Hippocampal formation (tissue), 2 donors: ENCODE data around the gene MOXD1.
"Not testable (repeated sequence)": the region's sequence is repeated elsewhere in the genome, so short reads cannot be mapped to it uniquely, and the experiment has no call there.

Experiments
- DNase-seq, 2 donors: peaks; one replicate each; lab custom pipeline; 2025; lab: John Stamatoyannopoulos, UW

The MOXD1 gene

DNA sequence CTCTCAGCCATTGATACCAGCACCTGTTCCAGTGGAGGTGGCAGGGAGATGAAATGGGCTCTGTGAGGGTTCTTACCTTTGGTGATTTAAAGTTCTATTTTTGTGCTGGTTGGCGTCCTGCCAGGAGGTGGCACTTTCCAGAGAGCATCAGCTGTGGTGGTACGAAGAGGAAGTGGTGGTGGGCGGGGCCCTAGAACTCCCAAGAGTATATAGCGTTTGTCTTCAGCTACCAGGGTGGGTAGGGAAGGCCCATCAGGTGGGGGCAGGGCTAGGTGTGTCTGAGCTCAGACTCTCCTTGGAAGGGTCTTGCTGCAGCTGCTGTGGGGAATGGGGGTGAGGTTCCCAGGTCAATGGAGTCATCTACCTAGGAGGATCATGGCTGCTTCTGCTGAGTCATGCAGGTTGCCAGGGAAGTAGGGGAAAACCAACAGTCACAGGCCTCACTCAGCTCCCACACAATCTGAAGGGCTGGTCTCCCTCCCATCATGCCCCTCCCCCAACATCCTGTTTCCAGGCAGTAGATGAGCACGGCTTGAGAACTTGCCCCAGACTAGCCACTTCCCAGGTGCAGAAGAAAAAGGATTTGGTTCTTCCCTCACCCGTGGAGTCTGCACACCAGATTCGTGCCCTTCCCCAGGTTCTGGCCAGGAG is 46.6 kb downstream of the MOXD1 start:
- no peak for DNase-seq

DNA sequence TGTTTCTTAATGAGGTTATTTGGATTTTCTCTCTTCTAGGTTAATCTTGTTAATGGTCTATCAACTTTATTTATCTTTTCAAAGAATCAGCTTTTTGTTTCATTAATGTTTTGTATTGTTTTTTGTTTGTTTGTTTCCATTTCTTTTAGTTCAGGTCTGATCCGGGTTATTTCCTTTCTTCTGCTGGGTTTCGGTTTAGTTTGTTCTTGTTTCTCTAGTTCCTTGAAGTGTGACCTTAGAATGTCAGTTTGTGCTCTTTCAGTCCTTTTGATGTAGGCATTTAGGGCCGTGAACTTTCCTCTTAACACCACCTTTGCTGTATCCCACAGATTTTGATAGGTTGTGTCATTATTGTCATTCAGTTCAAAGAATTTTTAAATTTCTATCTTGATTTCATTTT is 49.3 kb downstream of the MOXD1 start:
- DNase-seq: not testable (repeated sequence)

DNA sequence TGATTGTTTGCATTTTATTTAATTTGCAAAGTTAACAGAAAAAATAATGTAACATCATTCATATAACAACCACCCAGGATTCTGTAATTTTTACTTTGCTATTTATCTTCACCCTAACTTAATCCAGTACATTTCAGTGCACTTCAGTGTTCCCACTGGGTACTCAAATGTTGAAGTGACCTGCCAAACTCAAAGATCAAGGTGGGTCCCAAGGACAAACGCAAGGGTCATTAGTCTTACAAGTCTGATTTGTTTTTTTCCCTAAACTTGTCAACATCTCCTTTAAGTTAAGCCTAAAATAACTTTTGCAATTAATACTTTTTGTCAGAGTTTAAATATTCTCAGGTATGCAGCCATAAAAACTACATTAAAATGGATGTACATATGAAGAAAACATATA is 53.0 kb downstream of the MOXD1 start:
- no peak for DNase-seq

DNA sequence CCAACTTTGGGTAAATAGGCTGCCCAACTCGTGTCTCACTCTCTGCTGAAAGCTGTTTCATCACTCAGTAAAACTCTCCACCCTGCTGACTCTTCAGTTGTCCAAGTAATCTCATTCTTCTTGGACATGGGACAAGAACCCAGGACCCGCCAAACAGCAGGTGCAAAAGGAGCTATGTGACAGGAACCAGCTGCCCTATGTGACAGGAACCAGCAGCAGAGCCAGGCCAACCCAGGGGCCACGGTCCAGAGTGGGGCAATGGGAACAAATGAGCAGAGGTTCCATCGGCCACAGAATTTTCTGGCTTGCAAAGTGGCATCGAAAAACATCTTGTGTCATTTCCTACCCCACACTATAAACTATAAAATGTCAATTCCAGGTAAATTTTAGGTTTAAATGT is 56.5 kb downstream of the MOXD1 start:
- no peak for DNase-seq

DNA sequence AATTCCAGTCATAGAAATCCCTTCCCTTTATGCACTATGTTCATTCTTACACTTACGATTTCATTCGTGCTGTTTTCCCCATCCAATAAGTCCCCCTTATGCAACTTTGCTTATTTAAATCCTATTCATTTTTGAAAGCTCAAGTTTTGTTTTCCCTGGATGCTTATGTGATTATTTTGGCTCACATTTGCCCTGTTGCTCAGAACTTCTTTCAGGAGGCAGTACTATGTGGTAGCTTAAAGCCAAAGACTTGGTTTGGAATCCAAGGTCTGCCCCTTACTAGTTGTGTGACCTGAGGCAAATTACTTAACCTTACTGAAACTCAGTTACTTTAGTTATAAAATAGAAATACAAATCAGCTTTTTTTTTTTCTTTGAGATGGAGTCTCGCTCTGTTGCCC is 59.6 kb downstream of the MOXD1 start:
- no peak for DNase-seq

DNA sequence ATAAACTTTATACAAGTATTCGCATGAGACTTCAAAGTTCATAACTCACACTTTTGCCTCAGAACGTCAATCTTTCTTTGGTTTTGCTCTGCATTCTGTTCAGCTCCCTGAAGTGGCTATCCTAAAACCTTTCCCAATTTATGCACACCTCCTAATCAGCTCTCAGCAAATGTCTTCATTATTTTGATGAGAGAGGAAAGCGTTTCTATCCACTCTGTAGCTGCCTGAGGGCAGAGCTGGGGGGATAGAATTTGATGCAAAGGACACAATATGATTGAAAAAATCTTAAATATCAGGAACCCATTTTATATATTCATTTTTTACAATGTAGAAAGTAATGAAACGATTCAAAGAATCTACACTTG is 66.8 kb downstream of the MOXD1 start:
- no peak for DNase-seq

DNA sequence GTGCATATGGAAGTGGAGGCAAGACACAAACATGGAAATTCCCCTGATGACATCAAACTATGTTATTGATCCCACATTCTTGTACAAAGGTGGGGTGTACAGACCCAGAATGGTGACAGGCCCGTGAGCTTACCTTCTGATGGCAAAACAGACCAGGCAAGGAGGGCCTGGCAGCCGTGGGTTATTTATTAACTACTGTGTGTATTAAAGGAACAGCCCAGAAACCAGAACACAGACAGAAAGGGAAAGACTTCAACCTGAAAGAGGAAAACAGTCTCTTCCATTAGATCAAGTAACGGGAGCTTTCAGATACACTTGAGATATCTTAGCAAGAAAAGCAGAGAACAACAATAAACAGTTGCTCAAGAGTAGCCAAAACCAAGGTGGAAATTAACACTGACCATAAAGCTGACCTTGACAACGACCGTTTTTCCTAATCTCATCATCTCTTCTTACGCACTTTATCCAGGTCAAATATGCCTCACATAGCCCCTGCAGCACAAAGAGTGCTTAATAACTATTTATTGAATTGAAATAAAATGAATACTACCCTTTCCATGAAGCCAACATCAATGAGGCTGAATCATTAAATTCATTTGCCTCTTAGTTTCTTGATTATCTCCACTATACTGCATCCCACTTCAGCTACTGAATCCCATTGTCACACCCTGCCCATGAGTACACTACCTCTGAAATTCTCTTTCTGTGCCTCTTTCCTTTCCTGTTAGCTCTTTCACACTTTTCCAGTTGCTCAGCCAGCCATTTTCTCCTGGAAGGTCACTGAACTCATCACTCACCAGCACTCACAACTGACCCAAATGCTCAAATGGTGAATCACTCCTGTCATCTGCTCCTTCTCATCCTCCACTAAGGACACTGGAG is 67.4 kb downstream of the MOXD1 start:
- no peak for DNase-seq

DNA sequence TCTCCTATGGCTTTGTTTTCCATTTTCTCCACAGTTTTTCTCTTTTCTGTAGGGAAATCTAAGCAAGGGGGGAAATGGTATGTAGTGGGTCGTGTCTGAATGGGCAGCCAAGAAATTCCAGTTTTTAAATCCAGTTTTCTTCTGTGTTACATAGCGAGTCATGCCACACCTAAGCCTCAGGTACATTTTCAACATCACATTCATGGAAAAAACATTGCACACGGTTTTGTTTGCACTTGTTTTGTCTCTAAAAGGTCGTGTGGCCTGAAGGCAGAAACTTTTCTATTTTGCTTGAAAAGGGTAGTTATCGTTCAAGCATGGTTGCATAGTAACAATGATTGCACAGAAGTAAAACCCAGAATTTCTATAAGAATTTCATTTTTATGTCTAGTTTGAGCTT is 70.5 kb downstream of the MOXD1 start:
- DNase-seq: no peak

DNA sequence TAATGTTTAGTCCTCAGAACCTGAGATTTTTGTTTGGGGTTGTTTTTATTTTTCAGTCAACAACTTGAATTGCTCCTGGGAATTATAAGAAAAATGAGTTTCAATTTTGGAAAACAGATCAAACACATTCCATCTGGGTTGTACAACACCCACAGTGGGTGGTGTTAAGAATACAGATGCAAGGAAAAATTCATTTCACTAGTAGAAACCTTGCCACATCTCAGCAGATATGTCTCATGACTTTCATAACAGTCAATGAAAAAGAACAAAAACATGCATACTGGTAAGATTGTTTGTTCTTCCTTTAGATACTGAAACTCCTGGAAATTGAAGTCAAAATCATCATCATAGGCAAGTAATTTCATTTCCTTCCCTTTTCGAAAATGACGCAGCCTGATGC is 78.9 kb downstream of the MOXD1 start:
- DNase-seq: no peak

DNA sequence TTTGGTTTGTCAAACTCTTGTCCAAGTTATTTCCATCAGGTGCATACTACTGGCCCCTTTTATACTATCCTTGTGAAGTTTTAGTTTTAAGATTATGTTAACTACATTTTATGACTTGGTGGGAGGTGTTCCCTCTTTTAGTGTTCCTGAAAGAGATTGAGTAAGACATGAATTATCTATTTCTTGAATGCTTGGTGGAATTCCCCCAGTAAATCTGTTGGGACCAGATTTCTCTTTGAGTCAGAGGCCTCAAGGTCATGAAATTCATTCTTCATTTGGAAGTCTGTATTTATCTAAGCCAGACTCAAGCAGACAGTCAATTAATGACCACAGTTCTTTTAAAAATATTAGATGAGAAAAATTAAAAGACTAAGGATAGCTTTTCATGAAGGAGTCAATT is 81.3 kb downstream of the MOXD1 start:
- DNase-seq: no peak

DNA sequence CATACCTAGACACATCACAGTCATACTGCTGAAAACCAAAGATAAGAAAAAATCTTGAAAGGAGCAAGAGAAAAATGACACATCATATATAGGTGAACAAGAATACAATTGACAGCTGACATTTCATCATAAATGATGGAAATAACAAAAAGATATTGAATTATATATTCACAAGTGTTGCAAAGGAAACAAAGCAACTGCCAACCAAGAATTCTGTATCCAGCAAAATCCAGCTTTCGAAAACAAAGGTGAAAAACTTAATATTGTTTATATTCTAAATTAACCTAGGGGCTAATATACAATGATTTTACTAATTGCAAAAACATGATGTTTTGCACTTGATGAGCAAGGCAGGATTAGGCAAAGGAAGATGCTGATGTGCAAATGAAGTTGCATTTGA is 84.3 kb downstream of the MOXD1 start:
- no peak for DNase-seq

DNA sequence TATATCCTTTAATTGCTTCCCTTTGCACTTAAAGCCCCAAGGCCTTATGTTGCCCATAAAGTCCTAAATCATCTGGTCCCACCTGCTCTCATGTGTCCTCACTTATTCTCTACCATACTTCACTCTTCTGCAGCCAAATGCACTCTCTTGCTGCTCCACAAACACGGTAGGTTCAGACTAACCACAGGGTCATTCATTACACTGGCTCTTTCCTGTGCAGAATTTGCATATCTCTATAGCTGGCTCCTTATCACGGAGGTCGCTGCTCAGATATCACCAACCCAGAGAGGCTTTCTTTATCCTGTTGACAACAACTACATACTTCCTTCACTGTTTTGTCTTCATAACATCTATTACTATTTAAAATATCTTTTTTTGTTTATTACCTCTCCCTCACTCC is 86.8 kb downstream of the MOXD1 start:
- DNase-seq: no peak

DNA sequence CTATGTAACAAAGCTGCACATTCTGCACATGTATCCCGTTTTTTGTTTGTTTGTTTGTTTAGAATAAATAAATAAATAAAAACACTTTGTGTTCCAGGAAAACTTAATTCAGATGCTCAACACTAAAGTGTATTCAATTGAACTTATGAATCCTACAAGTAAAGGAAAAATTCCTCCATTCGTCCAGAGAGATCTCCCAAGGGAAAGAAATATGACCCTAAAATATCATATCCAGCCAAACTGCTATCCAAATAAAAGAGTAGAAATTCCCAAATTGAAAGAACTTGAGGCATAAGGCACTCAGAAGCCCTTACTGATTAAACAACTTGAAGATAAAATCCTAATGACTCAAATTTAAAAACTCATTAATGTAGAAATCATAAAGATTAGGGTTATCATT is 90.4 kb downstream of the MOXD1 start:
- DNase-seq: no peak

DNA sequence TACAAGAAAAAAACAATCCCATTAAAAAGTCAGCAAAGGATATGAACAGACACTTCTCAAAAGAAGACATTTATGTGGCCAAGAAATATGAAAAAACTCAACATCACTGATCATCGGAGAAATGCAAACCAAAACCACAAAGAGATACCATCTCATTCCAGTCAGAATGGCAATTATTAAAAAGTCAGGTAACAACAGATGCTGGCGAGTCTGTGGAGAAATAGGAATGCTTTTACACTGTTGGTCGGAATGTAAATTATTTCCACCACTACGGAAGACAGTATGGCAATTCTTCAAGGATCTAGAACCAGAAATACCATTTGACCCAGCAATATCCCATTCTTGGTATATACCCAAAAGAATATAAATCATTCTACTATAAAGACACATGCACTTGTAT is 91.1 kb downstream of the MOXD1 start:
- DNase-seq: not testable (repeated sequence)

DNA sequence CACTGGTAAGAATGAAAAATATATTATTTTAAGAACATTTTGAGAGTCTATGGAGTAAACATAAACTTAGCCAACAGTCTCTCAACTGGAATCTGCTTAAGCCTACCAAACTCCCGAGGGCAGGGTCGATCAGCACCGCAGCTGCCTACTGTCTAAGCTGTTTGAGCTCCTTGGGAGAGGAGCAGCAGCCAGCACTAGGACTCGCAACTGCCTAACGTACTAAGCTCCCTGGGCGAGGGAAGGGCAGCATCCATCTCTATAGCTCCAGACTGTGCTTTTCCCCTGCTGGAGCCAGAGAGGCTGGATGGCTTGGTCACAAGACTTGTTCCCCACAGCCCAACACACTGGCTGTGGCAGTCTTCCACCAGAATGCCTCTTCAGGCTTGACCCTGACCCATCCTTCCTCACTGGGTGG is 96.4 kb downstream of the MOXD1 start:
- no peak for DNase-seq

DNA sequence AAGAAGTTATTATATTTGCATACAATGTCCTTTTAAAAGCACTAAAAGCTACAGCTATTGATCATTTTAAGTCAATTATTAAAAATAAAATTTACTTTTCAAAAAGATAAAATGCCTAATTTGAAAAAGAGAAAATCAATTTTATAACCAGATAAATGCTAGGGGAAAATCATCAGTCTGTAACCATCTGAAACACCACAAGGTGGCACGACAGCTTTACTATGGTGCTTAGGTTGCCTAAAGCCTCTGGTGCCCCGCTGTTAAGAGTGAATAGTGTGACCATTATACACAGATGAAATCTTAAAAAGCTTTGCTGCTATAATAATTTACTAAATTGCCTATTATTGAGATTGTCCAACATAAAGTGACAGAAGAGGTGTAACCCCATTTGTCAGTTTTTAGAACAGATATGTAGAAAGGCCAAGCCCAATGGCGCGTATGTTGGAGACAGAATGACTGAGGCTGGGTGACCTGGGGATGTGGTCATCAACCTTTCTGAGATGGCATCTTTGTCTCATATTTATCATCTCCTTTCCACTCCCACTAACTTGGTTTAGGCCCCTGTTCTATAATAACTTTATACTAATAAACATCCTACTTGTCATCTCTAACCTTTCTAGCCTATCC is 100.8 kb downstream of the MOXD1 start:
- peak; percentile 8 to 77 for DNase-seq

DNA sequence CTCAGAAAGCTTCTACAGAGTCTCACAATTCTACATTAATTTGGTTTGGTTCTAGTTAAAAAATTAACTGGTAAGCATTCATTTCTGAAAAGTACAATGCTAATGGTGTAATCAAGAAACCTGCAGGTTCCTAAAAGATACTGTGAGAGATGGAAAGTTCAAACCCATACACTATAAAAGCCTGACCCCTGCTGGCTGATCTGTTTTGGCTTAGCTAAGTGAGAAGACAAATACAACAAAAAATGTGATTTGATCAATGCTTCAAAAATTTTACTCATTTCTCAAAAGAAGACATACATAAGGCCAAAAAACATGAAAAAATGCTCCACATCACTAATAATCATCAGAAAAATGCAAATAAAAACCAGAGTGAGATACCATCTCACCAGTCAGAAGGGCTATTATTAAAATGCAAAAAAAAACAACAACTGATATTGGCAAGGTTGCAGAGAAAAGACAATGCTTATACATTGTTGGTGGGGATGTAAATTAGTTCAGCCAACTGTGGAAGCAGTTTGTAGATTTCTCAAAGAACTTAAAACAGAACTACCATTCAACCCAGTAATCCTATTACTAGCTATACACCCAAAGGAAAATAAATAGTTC is 102.8 kb downstream of the MOXD1 start:
- DNase-seq: peak; percentile 38 to 74

DNA sequence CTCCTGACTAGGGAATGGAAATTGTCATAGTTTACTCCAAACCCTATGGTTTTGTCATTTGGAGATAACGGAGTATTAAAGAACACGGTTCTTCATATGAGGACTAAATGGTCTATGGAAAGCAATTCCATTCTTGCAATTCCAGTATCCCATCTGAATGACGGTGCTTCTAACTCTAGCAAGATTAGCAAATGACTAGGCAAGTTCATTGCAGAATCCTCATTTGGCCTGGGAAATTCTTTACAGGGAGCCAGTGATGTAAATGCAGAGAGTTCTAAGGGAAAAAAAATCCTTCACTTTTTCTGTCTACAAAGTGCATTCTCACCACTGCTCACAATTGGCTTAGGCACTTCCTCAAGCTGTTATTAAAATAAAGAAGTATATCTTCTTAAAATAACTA is 111.5 kb downstream of the MOXD1 start:
- DNase-seq: no peak

DNA sequence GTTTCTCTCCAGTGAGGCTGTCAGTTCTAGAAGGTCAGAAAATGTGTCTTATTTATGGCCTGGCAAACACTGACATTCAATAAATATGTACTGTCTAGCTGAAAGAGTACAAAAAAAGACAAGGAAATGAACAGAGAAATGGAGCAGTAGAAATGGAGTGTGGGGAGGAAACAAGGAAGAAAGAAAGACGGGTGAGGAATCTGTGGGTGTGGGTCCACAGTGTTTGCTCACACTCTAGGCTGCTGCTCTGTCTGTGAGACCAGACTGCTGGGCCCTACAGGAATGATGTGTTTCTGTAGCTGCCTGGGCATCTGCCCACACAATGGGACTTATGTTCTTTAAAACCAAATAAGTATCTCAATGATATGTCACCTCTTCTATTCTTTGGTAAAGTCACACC is 114.2 kb downstream of the MOXD1 start:
- no peak for DNase-seq

DNA sequence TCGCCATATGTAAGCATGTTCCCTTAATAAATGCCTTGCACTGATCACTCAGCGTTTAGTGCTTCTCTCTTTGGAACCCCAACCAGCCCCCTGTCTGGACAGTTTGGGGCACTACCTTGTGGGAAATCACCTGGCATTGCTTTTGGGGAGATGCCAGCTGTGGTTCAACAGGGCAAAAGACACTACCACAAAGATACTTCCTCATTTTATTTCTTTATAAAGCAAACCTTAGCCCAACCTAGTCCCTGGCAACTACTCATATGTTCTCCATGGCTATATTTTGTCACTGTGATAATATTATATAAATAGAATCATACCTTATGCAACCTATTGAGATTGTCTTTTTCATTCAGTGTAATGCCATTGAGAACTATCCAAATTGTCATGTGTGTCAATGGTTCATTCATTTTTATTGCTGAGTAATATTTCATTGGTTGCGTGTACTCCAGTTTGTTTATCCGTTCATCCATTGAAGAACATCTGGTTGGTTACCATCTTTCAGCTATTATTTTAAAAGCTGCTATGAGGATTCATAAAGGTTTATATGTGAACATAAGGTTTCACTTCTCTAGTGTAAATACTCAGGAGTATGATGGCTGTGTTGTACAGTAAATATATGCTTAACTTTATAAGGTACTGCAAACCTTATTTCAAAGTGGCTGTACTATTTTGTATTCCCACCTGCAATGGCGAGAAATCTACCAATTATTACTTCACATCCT is 114.8 kb downstream of the MOXD1 start:
- no peak for DNase-seq

DNA sequence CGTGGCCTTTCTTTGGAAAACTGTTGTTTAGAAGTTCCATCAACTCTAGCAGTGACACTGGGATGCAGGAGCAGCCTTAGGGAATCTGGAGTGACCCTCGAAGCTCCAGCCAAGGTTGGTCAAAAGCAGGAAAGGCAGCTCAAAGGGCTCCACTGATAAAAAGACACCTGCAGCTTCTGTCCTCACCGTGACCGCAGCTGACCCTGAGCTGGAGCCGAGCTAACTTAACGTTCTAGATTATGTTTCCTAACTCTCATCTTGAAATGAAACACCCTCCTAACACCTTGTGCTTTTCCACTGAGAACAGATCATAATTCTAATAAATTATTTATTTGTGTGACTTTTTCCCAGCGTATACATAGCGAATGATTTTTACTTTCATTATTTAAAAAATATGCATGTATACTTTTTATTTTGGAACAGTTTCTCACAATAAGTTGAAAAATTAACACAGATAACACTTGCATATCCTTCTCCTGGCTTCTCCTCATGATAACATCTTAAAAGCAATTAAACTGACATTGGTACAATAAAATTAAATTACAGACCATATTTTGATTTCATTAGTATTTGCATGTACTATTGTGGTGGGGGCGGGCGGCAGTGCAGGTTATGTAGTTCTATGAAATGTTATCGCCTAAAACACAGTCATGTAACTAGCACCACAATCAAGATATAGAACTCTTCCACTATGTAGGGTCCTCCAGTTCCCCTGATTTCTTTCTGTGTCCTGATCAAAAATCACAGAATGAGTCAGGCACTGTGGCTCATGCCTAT is 116.1 kb downstream of the MOXD1 start:
- no peak for DNase-seq
